ENCODE results near the gene RERE.

RERE gene

GRCh38 chr1:8416881-8417280, 400.6 kb downstream of the RERE start:
- Histone ChIP-seq H3K9ac (ENCODE audit: low read length) (no peak overlapping the region), H3K36me3 (ENCODE audit: insufficient read depth, low read length) (peaks cover 17% of the 10 kb centered on the region), H3K4me3 (ENCODE audit: low read depth in 1 of 2, low read length in 2 of 2) (no peak overlapping the region)

GRCh38 chr1:8415526-8416278, 401.7 kb downstream of the RERE start:
- H3K4me3 ChIP-seq (ENCODE audit: low read depth in 1 of 2, low read length in 2 of 2) = peak overlapping the region in 1 of 2 donors; percentile 8

More at GRCh38 chr1:8416881-8417280, 400.6 kb downstream of the RERE start:
- peak overlapping the region; percentile 52 for H3K27ac ChIP-seq (ENCODE audit: low read depth, low read length)
- no peaks in the 10 kb centered on the region for H3K9me3 ChIP-seq (ENCODE audit: low read length)
- no peaks in the 10 kb centered on the region for H3K27me3 ChIP-seq (ENCODE audit: control insufficient read depth in 1 of 2, insufficient read depth in 2 of 2, low read length in 2 of 2)
- H3K4me1 ChIP-seq (ENCODE audit: insufficient read depth, low read length) = peaks cover 90% of the 10 kb centered on the region

GRCh38 chr1:8412183-8412831, 405.1 kb downstream of the RERE start:
- Histone ChIP-seq H3K36me3 (ENCODE audit: insufficient read depth, low read length) (no peaks in the 10 kb centered on the region), H3K4me3 (ENCODE audit: low read depth in 1 of 2, low read length in 2 of 2) (peak overlapping the region; percentile 12 to 23), H3K9ac (ENCODE audit: low read length) (no peak overlapping the region), H3K27me3 (ENCODE audit: control insufficient read depth in 1 of 2, insufficient read depth in 2 of 2, low read length in 2 of 2) (no peaks in the 10 kb centered on the region), H3K9me3 (ENCODE audit: low read length) (no peaks in the 10 kb centered on the region), H3K27ac (ENCODE audit: low read depth, low read length) (peak overlapping the region; percentile 82), H3K4me1 (ENCODE audit: insufficient read depth, low read length) (peaks cover 96% of the 10 kb centered on the region)

More at GRCh38 chr1:8415526-8416278, 401.7 kb downstream of the RERE start:
- no peak overlapping the region for H3K9ac ChIP-seq (ENCODE audit: low read length)
- H3K27me3 ChIP-seq (ENCODE audit: control insufficient read depth in 1 of 2, insufficient read depth in 2 of 2, low read length in 2 of 2) = no peaks in the 10 kb centered on the region
- H3K36me3 ChIP-seq (ENCODE audit: insufficient read depth, low read length) = peaks cover 17% of the 10 kb centered on the region
- H3K4me1 ChIP-seq (ENCODE audit: insufficient read depth, low read length) = peaks cover 92% of the 10 kb centered on the region
- peak overlapping the region; percentile 53 for H3K27ac ChIP-seq (ENCODE audit: low read depth, low read length)
- H3K9me3 ChIP-seq (ENCODE audit: low read length) = no peaks in the 10 kb centered on the region

- H3K9ac ChIP-seq (ENCODE audit: low read length) = no peak overlapping the region
- H3K27ac ChIP-seq (ENCODE audit: low read depth, low read length) = peak overlapping the region; percentile 82
- peaks cover 96% of the 10 kb centered on the region for H3K4me1 ChIP-seq (ENCODE audit: insufficient read depth, low read length)
- no peaks in the 10 kb centered on the region for H3K9me3 ChIP-seq (ENCODE audit: low read length)
- peak overlapping the region in 1 of 2 donors; percentile 23 for H3K4me3 ChIP-seq (ENCODE audit: low read depth in 1 of 2, low read length in 2 of 2)
- no peaks in the 10 kb centered on the region for H3K36me3 ChIP-seq (ENCODE audit: insufficient read depth, low read length)
- H3K27me3 ChIP-seq (ENCODE audit: control insufficient read depth in 1 of 2, insufficient read depth in 2 of 2, low read length in 2 of 2) = no peaks in the 10 kb centered on the region
Observed at GRCh38 chr1:8411803-8412182, 405.6 kb downstream of the RERE start.

GRCh38 chr1:8410791-8411190, 406.6 kb downstream of the RERE start:
- peak overlapping the region; percentile 85 for H3K27ac ChIP-seq (ENCODE audit: low read depth, low read length)
- peaks cover 95% of the 10 kb centered on the region for H3K4me1 ChIP-seq (ENCODE audit: insufficient read depth, low read length)
- H3K9me3 ChIP-seq (ENCODE audit: low read length) = no peaks in the 10 kb centered on the region
- H3K36me3 ChIP-seq (ENCODE audit: insufficient read depth, low read length) = no peaks in the 10 kb centered on the region
- no peak overlapping the region for H3K9ac ChIP-seq (ENCODE audit: low read length)
- H3K4me3 ChIP-seq (ENCODE audit: low read depth in 1 of 2, low read length in 2 of 2) = no peak overlapping the region
- H3K27me3 ChIP-seq (ENCODE audit: control insufficient read depth in 1 of 2, insufficient read depth in 2 of 2, low read length in 2 of 2) = no peaks in the 10 kb centered on the region

GRCh38 chr1:8409606-8410005, 407.8 kb downstream of the RERE start:
- H3K27ac ChIP-seq (ENCODE audit: low read depth, low read length) = peak overlapping the region; percentile 85
- no peaks in the 10 kb centered on the region for H3K9me3 ChIP-seq (ENCODE audit: low read length)
- peak overlapping the region in 1 of 2 donors; percentile 41 for H3K4me3 ChIP-seq (ENCODE audit: low read depth in 1 of 2, low read length in 2 of 2)

GRCh38 chr1:8409106-8409505, 408.3 kb downstream of the RERE start:
- Histone ChIP-seq H3K9ac (ENCODE audit: low read length) (peak overlapping the region; percentile 42), H3K27ac (ENCODE audit: low read depth, low read length) (peak overlapping the region; percentile 85), H3K9me3 (ENCODE audit: low read length) (no peaks in the 10 kb centered on the region), H3K27me3 (ENCODE audit: control insufficient read depth in 1 of 2, insufficient read depth in 2 of 2, low read length in 2 of 2) (no peaks in the 10 kb centered on the region), H3K4me3 (ENCODE audit: low read depth in 1 of 2, low read length in 2 of 2) (peak overlapping the region in 1 of 2 donors; percentile 46), H3K36me3 (ENCODE audit: insufficient read depth, low read length) (no peaks in the 10 kb centered on the region), H3K4me1 (ENCODE audit: insufficient read depth, low read length) (peaks cover 78% of the 10 kb centered on the region)

More at GRCh38 chr1:8409606-8410005, 407.8 kb downstream of the RERE start:
- Histone ChIP-seq H3K4me1 (ENCODE audit: insufficient read depth, low read length) (peaks cover 83% of the 10 kb centered on the region), H3K27me3 (ENCODE audit: control insufficient read depth in 1 of 2, insufficient read depth in 2 of 2, low read length in 2 of 2) (no peaks in the 10 kb centered on the region), H3K36me3 (ENCODE audit: insufficient read depth, low read length) (no peaks in the 10 kb centered on the region), H3K9ac (ENCODE audit: low read length) (peak overlapping the region; percentile 42)

GRCh38 chr1:8408151-8408839, 409.1 kb downstream of the RERE start:
- H3K9me3 ChIP-seq (ENCODE audit: low read length) = no peaks in the 10 kb centered on the region
- no peaks in the 10 kb centered on the region for H3K27me3 ChIP-seq (ENCODE audit: control insufficient read depth in 1 of 2, insufficient read depth in 2 of 2, low read length in 2 of 2)
- peak overlapping the region in 1 of 2 donors; percentile 46 for H3K4me3 ChIP-seq (ENCODE audit: low read depth in 1 of 2, low read length in 2 of 2)
- peak overlapping the region; percentile 42 for H3K9ac ChIP-seq (ENCODE audit: low read length)
- no peaks in the 10 kb centered on the region for H3K36me3 ChIP-seq (ENCODE audit: insufficient read depth, low read length)
- H3K27ac ChIP-seq (ENCODE audit: low read depth, low read length) = peak overlapping the region; percentile 85
- H3K4me1 ChIP-seq (ENCODE audit: insufficient read depth, low read length) = peaks cover 70% of the 10 kb centered on the region

- Histone ChIP-seq H3K4me3 (ENCODE audit: low read depth in 1 of 2, low read length in 2 of 2) (peak overlapping the region in 1 of 2 donors; percentile 12), H3K9me3 (ENCODE audit: low read length) (no peaks in the 10 kb centered on the region), H3K36me3 (ENCODE audit: insufficient read depth, low read length) (no peaks in the 10 kb centered on the region), H3K9ac (ENCODE audit: low read length) (peak overlapping the region; percentile 42), H3K27ac (ENCODE audit: low read depth, low read length) (peak overlapping the region; percentile 85), H3K4me1 (ENCODE audit: insufficient read depth, low read length) (peaks cover 65% of the 10 kb centered on the region), H3K27me3 (ENCODE audit: control insufficient read depth in 1 of 2, insufficient read depth in 2 of 2, low read length in 2 of 2) (no peaks in the 10 kb centered on the region)
Observed at GRCh38 chr1:8407652-8408051, 409.8 kb downstream of the RERE start.

GRCh38 chr1:8406960-8407359, 410.5 kb downstream of the RERE start:
- peaks cover 63% of the 10 kb centered on the region for H3K4me1 ChIP-seq (ENCODE audit: insufficient read depth, low read length)
- H3K36me3 ChIP-seq (ENCODE audit: insufficient read depth, low read length) = no peaks in the 10 kb centered on the region
- H3K27ac ChIP-seq (ENCODE audit: low read depth, low read length) = peak overlapping the region; percentile 85
- H3K27me3 ChIP-seq (ENCODE audit: control insufficient read depth in 1 of 2, insufficient read depth in 2 of 2, low read length in 2 of 2) = no peaks in the 10 kb centered on the region
- H3K9me3 ChIP-seq (ENCODE audit: low read length) = no peaks in the 10 kb centered on the region
- no peak overlapping the region for H3K4me3 ChIP-seq (ENCODE audit: low read depth in 1 of 2, low read length in 2 of 2)
- no peak overlapping the region for H3K9ac ChIP-seq (ENCODE audit: low read length)

- H3K27me3 ChIP-seq (ENCODE audit: control insufficient read depth in 1 of 2, insufficient read depth in 2 of 2, low read length in 2 of 2) = no peaks in the 10 kb centered on the region
- no peaks in the 10 kb centered on the region for H3K36me3 ChIP-seq (ENCODE audit: insufficient read depth, low read length)
- no peak overlapping the region for H3K9ac ChIP-seq (ENCODE audit: low read length)
- H3K4me3 ChIP-seq (ENCODE audit: low read depth in 1 of 2, low read length in 2 of 2) = no peak overlapping the region
- no peaks in the 10 kb centered on the region for H3K9me3 ChIP-seq (ENCODE audit: low read length)
- H3K27ac ChIP-seq (ENCODE audit: low read depth, low read length) = peak overlapping the region; percentile 27
- H3K4me1 ChIP-seq (ENCODE audit: insufficient read depth, low read length) = peaks cover 54% of the 10 kb centered on the region
Observed at GRCh38 chr1:8406011-8406410, 411.4 kb downstream of the RERE start.

Measured in muscle layer of colon (tissue), 2 donors.